HG03469 (cell line): ENCODE data around the gene SYMPK.

Source experiments
- ATAC-seq: cut with Tn5 transposase; IDR thresholded peaks from one replicate; pipeline ENCODE4 v1.9.1; 2021; ENCODE audit warnings: mild to moderate bottlenecking, moderate library complexity, moderate number of reproducible peaks; ENCODE audit not compliant: unreplicated experiment

SYMPK gene

DNA sequence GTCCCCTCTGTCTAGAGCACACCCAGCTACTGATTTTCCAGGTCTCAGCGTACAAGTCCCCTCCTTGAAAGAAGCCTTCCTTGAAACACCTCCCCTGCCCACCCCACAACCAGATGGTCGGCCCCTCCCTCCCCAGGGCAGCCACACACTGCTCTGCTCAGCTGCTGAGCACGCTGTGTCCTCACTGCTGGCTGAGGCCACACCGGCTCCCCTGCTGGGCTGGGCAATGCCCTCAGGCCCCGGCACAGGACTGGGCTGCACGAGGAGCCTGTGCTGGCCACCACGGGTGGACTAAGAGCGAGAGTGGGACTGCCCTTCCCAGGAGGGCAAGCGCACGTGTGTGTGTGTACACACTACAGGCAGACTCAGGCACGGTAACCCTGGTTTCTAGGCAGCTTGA is 36.0 kb downstream of the SYMPK start:
- ATAC-seq, result no peak

DNA sequence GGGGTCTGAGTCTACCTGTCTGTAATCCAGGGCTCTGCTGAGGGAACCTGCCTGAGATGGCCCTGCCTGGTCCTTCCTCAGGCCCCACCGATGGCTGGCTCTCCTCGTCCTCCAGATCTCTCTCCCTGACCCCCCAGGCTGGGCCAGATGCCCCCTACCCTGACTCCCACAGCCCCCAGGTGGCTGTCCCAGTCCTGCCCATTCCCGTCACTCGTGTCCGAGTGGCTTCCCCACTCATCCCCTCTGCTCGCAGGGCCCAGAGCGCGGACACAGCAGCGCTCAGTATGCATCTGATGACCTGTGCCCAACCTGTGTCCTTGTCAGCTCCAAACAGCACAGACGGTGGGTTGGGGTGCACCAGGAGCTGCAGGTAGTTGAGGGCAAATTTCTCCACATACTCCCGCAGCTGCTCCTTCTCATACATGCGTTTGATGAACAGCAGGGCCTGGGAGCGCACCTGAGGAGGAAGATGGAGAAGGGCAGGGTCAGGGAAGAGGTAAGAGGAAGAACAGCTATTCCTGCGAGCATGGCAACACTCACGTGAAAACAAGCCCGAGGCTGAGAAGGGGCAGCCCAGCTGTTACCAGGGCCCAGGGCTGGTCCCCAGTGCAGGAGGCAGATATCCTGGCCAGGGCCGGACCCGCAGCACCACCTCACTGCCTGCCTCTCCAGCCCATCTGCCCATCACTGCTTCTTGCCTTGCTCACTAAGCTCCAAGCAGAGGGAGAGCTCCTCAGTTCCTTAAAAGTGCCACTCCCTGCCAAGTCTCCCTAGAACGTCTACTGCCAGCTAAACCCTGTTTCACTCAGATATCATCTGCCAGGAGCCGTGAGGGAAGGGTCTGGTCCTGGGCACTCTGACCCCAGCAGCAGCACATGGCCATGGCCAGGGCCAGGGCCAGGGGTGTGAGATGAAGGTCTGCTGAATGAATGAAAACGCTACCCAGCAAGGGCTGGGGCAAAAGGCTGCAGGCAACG is 36.7 kb downstream of the SYMPK start:
- ATAC-seq, result no peak

DNA sequence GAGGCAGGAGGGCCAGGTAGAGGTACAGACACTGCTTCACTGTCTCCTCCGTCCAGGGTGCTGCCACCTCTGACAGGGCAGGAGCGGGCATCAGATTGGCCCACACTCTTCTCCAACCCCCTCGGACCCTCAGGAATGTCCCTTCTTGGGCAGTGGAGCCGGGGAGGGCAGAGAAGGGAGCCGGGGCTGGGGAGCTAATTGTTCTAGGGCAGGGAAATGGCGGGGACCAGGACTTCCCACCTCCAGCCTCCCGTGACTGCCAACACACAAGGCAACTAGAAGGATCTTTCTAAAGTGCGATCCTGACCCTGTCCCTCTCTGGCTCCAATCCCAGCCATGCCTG is 37.7 kb downstream of the SYMPK start:
- no peak for ATAC-seq

DNA sequence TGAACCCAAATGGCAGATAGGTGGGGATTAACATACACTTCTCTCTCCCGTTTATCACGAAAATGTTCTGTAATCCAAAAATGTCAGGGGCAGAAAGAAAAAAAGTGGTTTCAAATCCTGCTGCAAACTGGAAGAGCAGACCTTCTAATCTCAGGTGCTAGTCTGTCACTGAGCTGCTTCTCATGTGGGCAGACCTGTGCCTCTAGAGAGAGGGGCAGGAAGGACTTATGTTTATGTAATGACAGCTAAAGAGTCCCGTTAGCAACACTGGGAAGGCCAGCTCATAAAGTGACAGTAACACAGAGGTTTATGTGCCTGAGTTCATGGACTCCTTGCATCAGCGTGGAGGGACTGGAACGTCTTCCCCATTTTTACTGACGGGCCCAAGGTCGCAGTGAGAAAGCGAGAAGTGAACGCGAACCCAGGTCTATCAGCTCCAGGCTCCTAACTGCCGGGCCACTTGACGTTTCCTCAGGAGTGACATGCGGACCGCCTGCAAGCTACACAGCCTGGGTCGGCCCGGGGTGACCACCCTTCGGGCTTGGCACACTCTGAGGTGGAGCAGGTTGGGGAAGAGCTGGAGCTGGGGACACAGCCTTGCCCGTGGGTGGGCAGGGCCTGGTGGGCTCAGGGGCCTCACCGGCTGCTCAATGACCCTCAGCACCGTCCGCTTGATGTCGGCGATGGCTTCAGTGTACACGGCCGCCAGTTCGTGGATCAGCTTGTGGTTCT is 38.2 kb downstream of the SYMPK start:
- no peak for ATAC-seq

DNA sequence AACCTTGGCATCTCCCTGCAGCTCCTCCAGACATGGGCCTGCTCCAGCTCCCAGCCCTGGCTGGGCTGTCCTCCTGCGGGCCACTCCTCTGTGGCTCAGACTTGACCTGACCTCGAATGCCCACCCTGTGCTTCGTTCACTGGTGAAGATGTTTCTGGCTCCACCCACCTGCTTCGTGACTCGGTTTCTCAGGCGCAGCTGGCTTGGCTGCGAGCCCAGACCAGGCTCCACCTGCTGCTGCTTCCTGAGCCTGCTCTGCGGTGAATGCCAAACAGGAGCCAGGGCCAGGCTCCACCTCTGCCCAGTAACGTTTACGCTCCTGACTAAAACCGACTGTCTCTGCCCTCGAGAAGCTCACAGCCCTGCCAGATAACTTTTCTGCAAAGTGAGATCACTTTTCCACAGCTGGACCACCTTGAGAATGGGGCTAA is 38.9 kb downstream of the SYMPK start:
- ATAC-seq, result no peak

DNA sequence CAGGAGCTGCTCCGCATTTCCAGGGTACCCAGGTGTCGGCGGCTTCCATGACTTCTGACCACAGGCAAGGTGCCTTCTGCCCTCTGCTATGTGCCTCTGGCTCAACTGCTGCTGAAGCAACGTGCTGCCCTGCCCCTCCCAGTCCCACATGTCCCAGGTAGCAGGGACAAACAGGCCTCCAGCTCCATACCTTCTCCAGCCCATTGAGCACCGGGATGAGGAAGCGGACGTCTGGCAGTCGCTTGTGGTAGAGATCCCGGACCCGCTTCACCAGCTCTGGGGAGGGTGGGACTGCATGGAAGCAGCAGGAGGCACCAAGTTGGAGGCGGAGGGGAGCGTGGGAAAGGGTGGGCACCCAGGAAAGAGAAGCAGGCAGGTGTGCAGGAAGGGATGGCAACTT is 39.8 kb downstream of the SYMPK start:
- ATAC-seq, result no peak

DNA sequence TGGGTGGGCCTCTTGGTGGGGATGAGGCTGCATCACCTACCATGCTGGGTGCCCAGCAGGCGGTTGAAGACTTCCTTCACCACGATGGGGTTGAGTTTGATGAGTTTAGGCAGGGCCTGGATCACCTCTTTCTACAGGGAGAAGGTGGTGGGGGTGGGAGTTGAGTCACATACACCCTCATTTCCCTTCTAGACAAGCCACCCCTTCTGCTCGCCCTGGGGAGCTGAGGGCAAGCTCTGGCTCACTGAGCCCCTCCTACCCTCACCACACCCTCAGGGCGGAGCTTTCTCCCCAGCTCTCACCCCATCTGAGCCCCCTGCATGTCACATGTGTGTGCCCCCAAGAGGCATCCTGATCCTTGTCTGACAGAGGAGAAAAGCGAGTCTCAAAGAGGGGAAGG is 40.2 kb downstream of the SYMPK start:
- ATAC-seq, result no peak

DNA sequence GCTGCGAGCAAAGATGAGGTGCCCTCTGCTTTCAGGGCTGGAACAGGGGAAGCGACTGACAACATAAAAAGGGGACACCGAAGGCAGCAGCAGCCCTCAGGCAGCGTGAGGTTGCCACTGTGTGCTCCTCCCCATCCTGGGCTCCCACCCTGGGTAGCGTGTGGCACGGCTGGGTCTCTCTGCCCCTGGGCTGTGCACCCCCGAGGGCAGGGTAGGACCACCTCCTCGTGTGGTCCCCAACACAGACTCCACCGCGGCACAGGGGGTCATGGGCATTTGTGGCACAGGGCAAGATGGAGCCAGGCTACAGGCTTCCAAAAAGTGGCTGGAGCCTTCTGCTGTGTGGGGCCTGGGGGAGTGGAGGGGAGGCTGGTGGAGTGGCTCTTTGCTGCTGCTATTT is 41.4 kb downstream of the SYMPK start:
- no peak for ATAC-seq

DNA sequence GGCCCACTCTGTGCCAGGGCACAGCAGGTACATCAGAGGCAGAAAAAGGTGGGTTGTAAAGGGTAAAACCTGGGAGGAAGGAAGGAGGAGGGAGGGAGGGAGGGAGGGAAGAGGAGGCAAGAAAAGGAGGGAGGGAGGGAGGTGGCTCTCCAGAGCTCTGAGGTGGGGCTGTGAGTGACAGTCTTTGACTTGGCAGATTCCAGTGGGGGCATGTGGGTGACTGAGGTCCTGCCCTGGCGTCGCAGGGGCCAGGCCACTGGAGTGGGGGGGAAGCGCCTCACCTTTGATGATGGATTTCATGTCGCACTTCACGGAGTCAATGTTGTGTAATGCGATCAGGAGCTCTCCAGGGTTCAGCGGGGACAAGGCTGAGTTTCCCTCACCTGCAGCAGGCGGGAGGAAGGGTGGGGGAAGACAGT is 41.8 kb downstream of the SYMPK start:
- ATAC-seq, result no peak

DNA sequence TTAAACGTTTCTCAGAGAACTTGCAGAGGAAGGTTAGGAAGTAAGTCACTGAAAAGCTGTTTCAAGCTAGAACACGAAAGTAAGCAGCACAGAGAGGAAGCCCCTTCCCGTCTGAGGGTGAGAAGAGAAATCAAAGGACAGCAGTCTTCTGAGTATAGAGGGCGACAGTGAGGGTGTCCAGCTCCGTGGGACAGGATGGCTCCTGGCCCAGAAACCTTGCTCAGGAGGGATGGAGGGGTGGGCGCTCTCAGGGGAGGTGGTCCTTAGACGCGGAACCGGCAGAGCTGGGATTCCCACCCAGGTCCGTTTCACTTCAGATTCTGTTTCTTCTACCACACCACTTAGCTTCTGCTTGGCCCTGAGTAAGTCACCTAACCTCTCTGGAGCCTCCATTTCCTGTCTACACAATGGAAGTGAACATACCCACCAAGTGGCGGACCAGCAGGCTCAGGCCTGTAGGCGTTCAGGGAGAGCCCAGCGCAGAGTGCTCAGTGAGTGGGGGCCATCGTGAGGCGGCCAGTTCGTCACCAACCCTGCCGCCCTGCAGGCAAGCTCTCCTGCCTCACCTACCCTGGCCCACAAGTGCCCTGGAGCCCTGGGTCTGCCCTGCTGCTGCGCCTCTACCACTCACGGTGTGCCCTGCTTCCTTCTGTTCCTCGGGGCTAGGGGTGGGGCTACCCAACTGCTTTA is 42.4 kb downstream of the SYMPK start:
- no peak for ATAC-seq

DNA sequence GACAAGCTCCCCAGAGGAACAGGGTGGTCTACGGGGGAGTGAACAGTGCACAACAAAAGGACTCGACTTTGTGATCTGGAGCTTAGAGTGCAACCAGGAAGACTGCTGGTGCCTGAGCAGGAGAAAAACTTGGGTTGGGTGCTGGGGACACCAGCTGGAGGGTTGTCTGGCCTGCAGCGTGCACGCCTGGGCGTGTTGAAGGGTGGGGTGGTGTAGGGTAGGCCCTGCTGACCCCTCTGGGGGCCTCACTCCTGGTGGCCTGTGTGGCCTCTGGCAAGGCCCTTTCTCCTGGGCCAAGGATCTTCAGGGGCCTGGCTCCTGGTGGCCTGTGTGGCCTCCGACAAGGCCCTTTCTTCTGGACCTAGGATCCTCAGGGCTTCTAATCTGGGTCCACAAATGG is 43.2 kb downstream of the SYMPK start:
- ATAC-seq, result no peak

DNA sequence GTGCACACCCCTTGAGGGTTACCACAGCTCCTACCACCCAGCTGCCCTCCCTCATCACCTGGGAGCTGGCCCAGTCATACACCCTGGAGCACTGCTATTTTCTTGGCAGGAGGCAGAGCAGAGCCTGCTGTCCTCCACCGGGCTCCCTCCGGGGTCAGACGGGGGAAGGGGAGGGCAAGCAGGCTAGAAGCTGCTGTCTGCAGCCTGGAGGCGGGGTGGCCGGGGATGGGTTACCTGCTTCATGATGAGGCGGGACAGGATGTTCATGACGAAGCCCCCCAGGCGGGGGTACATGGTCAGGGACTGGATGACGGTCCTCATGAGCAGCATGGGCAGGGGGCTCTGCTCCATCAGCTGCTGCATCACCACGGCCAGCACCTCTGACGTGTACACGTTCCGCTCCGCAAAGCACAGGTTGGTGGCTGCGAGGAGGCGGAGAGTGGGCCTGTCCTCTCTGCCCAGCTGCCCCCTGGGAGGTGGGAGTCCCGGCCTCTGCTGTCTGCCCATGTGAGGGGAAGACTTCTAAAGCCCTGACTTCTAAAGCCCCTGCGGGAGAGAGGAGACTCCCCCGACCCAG is 45.1 kb downstream of the SYMPK start:
- no peak for ATAC-seq

DNA sequence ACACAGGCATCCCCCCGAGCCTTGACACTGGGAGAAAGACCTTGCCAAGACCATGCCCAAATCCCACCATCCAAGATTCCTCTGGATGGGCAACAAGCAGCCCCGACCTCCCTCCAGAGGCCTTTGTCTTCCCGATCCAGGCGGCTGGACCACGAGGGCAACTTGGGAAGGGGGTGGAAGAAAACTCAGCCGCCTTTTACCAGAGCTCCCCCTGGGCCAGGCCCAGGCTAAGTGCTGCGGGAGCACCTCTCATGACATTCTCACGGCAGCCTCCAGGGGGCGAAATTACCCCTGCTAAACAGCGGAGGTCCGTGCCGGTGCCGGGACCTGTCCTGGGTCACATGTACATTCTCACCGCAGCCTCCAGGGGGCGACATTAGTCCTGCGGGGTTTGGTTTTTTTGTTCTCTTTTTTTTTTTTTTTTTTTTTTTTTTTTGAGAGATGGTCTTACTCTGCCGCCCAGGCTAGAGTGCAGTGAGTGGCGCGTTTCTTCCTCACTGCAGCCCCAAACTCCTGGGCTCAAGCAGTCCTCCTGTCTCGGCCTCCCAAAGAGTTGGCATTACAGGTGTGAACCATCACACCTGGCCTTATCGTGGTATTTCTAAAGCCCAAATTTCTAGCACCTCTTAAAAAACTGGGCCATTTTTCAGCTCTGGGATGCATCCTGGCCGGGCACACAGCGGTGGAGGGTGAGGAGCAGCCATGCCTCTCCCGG is 45.8 kb downstream of the SYMPK start:
- ATAC-seq, result no peak

DNA sequence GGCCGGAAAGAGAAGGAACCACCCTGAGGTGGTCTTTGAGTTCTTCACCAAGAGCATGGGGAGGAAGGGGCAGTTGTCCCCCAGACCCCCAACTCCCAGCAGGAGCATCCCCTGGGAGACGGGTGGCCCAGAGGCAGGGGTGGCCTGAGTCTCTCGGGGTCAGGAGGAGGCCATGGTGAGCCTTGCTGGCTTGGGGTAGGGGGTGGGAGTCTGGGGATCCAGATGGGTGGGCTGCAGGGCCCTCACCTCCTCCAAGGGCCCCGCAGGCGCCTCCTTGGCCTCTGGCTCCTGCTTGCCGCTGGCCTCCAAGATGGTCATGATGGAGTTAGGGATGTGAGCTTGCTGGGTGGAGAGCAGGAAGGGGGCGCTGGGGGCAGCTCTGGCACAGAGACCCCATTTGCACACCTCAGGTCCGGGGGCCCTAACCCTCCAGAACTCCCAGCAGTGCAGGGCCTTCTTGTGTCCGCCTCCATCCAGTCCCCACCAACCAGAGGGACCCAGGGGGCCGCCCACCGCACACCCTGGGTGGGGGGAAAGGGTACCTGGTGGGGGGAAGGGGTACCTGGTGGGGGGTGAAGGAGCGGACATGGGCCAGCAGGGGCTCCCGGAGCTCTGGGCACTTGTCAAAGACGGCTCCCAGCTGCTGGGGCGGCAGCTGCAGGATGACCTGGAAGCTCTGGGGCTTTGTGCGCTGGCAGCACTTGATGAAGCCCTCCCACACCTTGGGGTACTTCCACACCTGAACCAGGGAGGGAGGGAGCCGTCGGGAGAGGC is 46.5 kb downstream of the SYMPK start:
- no peak for ATAC-seq

DNA sequence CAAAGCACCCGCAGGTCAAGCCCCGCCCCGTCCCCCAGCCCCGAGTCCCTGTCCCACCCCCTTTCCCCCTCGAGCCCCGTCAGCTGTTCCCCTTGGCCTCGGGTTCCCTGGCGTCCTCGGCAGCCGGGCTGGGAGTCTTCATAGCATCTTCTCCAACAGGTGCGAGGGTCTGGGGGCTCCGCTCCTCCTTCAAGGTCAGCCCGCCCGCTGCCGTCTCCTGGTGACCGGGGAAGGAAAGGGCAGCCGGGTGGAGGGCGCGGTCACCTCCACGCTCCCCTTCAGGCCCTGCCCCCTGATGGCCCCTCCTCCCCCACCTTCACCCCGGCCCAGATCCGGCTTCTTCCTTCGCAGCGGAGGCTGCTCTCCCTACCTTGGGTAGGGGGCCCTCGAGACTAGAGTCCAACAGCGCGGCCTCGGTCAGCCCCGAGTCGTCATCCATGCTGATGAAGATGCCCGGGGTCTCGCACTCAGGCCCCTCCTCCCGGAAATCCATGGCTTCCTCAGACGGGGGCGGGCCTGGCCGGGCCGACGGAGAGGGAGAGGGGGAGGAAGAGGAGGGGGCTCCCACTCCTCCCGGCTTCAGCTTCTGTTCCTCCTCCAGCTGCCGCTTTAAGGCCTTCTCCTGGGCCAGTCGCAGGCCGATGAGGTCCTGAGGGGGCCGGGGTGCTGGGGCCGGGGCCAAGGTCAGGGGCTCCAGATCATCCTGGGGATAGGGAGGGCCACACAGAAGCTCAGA is 47.3 kb downstream of the SYMPK start:
- no peak for ATAC-seq

DNA sequence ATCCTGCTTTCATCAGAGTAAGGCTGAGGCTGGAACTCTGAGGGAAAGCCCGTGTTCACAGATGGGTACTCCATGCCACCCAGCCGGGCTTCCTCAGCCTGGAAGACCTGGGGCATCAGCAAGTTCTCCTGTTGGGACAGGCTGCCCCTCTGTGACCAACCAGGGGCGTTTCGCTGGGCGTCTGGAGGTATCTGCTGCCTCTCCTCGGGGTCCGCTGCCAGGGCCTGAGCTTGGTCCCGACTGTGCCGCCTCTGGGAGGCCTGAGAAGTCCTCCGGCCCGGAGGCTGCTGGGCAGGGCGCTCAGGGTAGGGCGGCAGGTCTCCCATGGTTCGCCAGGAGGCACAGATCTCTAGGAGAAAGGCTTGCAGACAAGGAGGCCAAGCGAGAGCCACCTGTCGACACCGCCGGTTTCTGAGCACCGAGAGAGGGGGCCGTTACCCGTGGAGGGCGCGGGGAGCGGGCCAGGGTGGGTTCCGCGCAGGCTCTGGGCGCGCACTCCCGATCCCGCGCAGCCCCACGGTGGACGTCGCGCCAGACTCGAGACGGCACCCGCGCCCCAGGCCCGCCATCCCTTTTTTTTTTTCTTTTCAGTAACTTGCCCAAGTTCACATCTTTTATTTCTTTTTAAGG is 48.0 kb downstream of the SYMPK start, which contains the start of gene RSPH6A:
TSS of gene RSPH6A (minus strand) at position 458 of the 630 bp plus-strand sequence. CDS start at position 326, 132 bp downstream.
- ATAC-seq, result no peak

DNA sequence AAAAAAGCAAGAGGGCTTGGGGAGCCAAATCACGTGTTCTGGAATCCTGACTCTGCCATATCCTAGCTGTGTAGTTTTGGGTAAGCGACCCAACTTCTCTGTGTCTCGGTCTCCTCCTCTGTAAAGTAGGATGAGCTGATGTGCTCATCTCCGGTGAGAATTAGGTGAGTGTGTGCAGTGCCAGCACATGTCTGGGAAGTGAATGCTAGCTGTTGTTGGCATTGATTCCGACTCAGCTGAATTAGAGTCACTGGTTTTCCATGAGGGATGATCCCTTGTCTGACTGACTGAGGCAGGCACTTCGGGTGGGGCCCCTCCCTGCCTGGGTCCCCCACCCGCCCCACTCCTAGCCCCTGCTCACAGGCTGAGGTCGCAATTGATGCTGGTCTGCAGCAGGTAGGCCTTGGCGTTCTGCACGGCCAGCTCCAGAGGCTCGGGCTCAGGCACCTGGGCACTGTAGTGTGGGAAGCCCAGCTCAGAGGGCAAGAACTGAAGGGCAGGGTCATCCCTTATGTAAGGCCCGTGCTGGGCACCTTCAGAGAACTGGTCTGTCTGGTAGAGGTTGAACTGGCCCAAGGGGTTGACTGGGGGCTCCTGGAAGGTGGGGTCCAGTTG is 48.7 kb downstream of the SYMPK start:
- no peak for ATAC-seq

DNA sequence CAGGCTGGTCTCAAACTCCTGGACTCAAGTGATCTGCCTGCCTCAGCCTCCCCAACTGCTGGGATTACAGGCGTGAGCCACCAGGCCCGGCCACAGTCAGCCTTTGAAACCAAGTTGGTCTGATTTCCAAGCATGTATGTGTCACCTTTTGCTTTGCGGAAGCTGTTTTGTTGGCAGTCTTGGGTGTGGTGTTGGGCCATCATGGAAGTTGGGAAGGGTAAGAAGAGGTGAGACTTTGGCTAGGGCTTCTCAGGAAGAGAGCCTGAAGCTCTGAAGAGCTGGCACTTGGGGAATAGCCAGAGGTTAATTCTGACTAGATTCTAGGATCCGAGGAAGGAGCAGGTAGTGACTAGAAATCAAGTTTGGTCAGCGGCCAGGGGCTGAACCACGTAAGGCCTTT is 50.6 kb downstream of the SYMPK start:
- ATAC-seq, result no peak
